HEK293 (cell line): ENCODE measurements around the gene C1orf21.

ENCODE experiments used
- CTCF ChIA-PET: fragments of 350-600 bp; formaldehyde crosslinking; extraction: SDS; loops from one replicate; lab custom pipeline; 2021; ENCODE audit warnings: antibody characterized with exemption; lab: Yijun Ruan, JAX
- POLR2A ChIA-PET: fragments of 300-600 bp; formaldehyde crosslinking; extraction: SDS; loops from one replicate; lab custom pipeline; 2020; ENCODE audit warnings: antibody characterized with exemption, inconsistent platforms; lab: Yijun Ruan, JAX
- H3K27ac ChIP-seq: fragments of 200-500 bp; sonication (Bioruptor generic); 2 replicates; pipeline ENCODE4 v1.5.1; 2014; ENCODE audit warnings: low read depth, low read length, control low read depth, inconsistent platforms; ENCODE audit errors: extremely low read depth
- H3K36me3 ChIP-seq, 2 experiments: fragments of 200-500 bp in 1 of 2; sonication (Bioruptor generic) in 1 of 2; 1 replicate in 1 of 2; 2 replicates in 1 of 2; pipeline ENCODE4 v1.5.1; 2014 to 2017; ENCODE audit warnings: inconsistent platforms in 2 of 2, low read length in 2 of 2; ENCODE audit not compliant: control insufficient read depth in 2 of 2, insufficient read depth in 1 of 2
- H3K4me1 ChIP-seq: fragments of 200-500 bp; sonication (Bioruptor generic); 2 replicates; pipeline ENCODE4 v1.5.1; 2014; ENCODE audit warnings: mild to moderate bottlenecking, low read length, inconsistent platforms; ENCODE audit not compliant: control insufficient read depth, insufficient read depth
- H3K4me3 ChIP-seq: 2 replicates; pipeline ENCODE4 v1.5.1; 2011; ENCODE audit warnings: low read depth, mild to moderate bottlenecking, control low read depth, low read length, moderate library complexity
- H3K9me3 ChIP-seq: fragments of 200-500 bp; sonication (Bioruptor generic); 2 replicates; pipeline ENCODE4 v1.5.1; 2014; ENCODE audit warnings: low read depth, low read length, inconsistent platforms; ENCODE audit not compliant: control insufficient read depth, insufficient read depth
- HIC1 ChIP-seq: fragments of 450-650 bp; formaldehyde crosslinking; IDR thresholded peaks from 2 replicates; pipeline ENCODE4 v1.5.1; 2016; ENCODE audit warnings: missing biosample characterization, missing genetic modification characterization
- HOXC10 ChIP-seq: sonication (generic); formaldehyde crosslinking; IDR thresholded peaks from 2 replicates; pipeline ENCODE4 v1.8.1; 2023; ENCODE audit warnings: mild to moderate bottlenecking, missing genetic modification reagents
- KLF10 ChIP-seq: fragments of 450-650 bp; IDR thresholded peaks from 2 replicates; pipeline ENCODE4 v1.5.1; 2018; ENCODE audit warnings: missing biosample characterization, mild to moderate bottlenecking, missing genetic modification characterization
- OSR2 ChIP-seq: fragments of 450-650 bp; formaldehyde crosslinking; IDR thresholded peaks from 2 replicates; pipeline ENCODE4 v1.5.1; 2016; ENCODE audit warnings: missing biosample characterization, missing genetic modification characterization
- SALL2 ChIP-seq: fragments of 450-650 bp; formaldehyde crosslinking; IDR thresholded peaks from 2 replicates; pipeline ENCODE4 v1.5.0; 2017; ENCODE audit warnings: missing biosample characterization, mild to moderate bottlenecking, missing genetic modification characterization, borderline replicate concordance
- SP2 ChIP-seq: fragments of 450-650 bp; formaldehyde crosslinking; IDR thresholded peaks from 2 replicates; pipeline ENCODE4 v1.5.1; 2016; ENCODE audit warnings: missing biosample characterization, missing genetic modification characterization
- ZBTB1 ChIP-seq: fragments of 450-650 bp; formaldehyde crosslinking; IDR thresholded peaks from 2 replicates; pipeline ENCODE4 v1.5.1; 2016; ENCODE audit warnings: missing biosample characterization, missing genetic modification characterization
- ZBTB20 ChIP-seq: fragments of 450-650 bp; formaldehyde crosslinking; IDR thresholded peaks from 2 replicates; pipeline ENCODE4 v1.5.1; 2016; ENCODE audit warnings: missing biosample characterization, missing genetic modification characterization
- ZEB2 ChIP-seq: fragments of 450-650 bp; formaldehyde crosslinking; IDR thresholded peaks from 2 replicates; pipeline ENCODE4 v1.5.1; 2016; ENCODE audit warnings: missing biosample characterization, missing genetic modification characterization
- ZIC2 ChIP-seq: fragments of 450-650 bp; formaldehyde crosslinking; IDR thresholded peaks from 2 replicates; pipeline ENCODE4 v1.5.1; 2016; ENCODE audit warnings: missing biosample characterization, missing genetic modification characterization
- ZNF174 ChIP-seq: fragments of 450-650 bp; formaldehyde crosslinking; IDR thresholded peaks from 2 replicates; pipeline ENCODE4 v1.5.0; 2017; ENCODE audit warnings: missing biosample characterization, mild to moderate bottlenecking, missing genetic modification characterization
- ZNF175 ChIP-seq: fragments of 450-650 bp; formaldehyde crosslinking; IDR thresholded peaks from 2 replicates; pipeline ENCODE4 v1.5.1; 2016; ENCODE audit warnings: missing biosample characterization, missing genetic modification characterization
- ZNF2 ChIP-seq: fragments of 450-650 bp; formaldehyde crosslinking; IDR thresholded peaks from 2 replicates; pipeline ENCODE4 v1.5.1; 2016; ENCODE audit warnings: missing biosample characterization, missing genetic modification characterization
- ZNF391 ChIP-seq: fragments of 450-650 bp; formaldehyde crosslinking; IDR thresholded peaks from 2 replicates; pipeline ENCODE4 v1.5.1; 2016; ENCODE audit warnings: low read depth, missing biosample characterization, missing genetic modification characterization, borderline replicate concordance
- ZNF426 ChIP-seq: fragments of 450-650 bp; formaldehyde crosslinking; IDR thresholded peaks from 2 replicates; pipeline ENCODE4 v1.5.1; 2017; ENCODE audit warnings: missing biosample characterization, missing genetic modification characterization, mild to moderate bottlenecking, inconsistent platforms, moderate library complexity
- ZNF48 ChIP-seq: fragments of 450-650 bp; formaldehyde crosslinking; IDR thresholded peaks from 2 replicates; pipeline ENCODE4 v1.5.1; 2016; ENCODE audit warnings: missing biosample characterization, missing genetic modification characterization
- ZNF548 ChIP-seq: fragments of 450-650 bp; formaldehyde crosslinking; IDR thresholded peaks from 2 replicates; pipeline ENCODE4 v1.5.1; 2016; ENCODE audit warnings: missing biosample characterization, missing genetic modification characterization
- ZNF560 ChIP-seq: fragments of 450-650 bp; formaldehyde crosslinking; IDR thresholded peaks from 2 replicates; pipeline ENCODE4 v1.5.1; 2017; ENCODE audit warnings: missing biosample characterization, missing genetic modification characterization, borderline replicate concordance
- ZNF629 ChIP-seq: fragments of 450-650 bp; formaldehyde crosslinking; IDR thresholded peaks from 2 replicates; pipeline ENCODE4 v1.5.1; 2017; ENCODE audit warnings: missing biosample characterization, missing genetic modification characterization
- ZNF692 ChIP-seq: fragments of 450-650 bp; formaldehyde crosslinking; IDR thresholded peaks from 2 replicates; pipeline ENCODE4 v1.5.1; 2016; ENCODE audit warnings: missing biosample characterization, missing genetic modification characterization
- ZNF707 ChIP-seq: fragments of 450-650 bp; formaldehyde crosslinking; IDR thresholded peaks from 2 replicates; pipeline ENCODE4 v1.5.1; 2016; ENCODE audit warnings: missing biosample characterization, missing genetic modification characterization
- ZNF768 ChIP-seq: fragments of 450-650 bp; formaldehyde crosslinking; IDR thresholded peaks from 2 replicates; pipeline ENCODE4 v1.5.1; 2018; ENCODE audit warnings: missing biosample characterization, mild to moderate bottlenecking, missing genetic modification characterization
- ZNF830 ChIP-seq: fragments of 450-650 bp; IDR thresholded peaks from 2 replicates; pipeline ENCODE4 v1.5.0; 2018; ENCODE audit warnings: missing biosample characterization, missing genetic modification characterization, low read depth, mild to moderate bottlenecking, moderate library complexity
- ZNF843 ChIP-seq: fragments of 450-650 bp; formaldehyde crosslinking; IDR thresholded peaks from 2 replicates; pipeline ENCODE4 v1.5.1; 2016; ENCODE audit warnings: missing biosample characterization, missing genetic modification characterization
- ZSCAN5A ChIP-seq: fragments of 450-650 bp; formaldehyde crosslinking; IDR thresholded peaks from 2 replicates; pipeline ENCODE4 v1.5.1; 2016; ENCODE audit warnings: missing biosample characterization, missing genetic modification characterization
- TF ChIP-seq, protein P1 (sequence below): fragments of 450-650 bp; formaldehyde crosslinking; IDR thresholded peaks from 2 replicates; pipeline ENCODE4 v1.5.1; 2017; ENCODE audit warnings: missing biosample characterization, missing genetic modification characterization
- TF ChIP-seq, protein P2 (sequence below): fragments of 450-650 bp; formaldehyde crosslinking; IDR thresholded peaks from 2 replicates; pipeline ENCODE4 v1.5.0; 2017; ENCODE audit warnings: missing biosample characterization, missing genetic modification characterization, borderline replicate concordance

C1orf21 gene

DNA sequence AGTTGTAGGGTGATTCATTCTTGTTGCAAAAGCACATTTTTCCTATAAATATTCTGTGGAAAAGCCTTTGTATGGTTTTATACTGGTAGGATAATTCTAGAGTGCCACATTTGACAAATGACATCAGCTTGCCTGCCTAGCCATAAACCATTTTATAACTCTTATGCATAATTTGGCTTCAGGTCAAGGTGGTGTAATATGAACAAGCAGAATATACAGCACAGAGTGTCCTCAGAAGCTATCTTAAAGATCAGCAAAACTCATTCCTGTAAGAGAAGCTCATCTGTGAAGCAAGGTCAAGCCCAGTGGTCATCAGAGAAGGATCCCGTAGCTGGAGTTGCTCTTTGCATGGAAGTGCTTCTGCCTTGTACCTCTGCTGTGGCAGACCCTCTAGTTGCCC, 24.0 kb upstream of the C1orf21 start (continued):
- no peak for TF ChIP-seq ZNF560 (tag by site-specific recombination)
- TF ChIP-seq ZBTB1 (tag by site-specific recombination) = no peak
- TF ChIP-seq ZBTB20 (tag by site-specific recombination) = no peak

- Histone ChIP-seq H3K9me3 (no peaks in the 10 kb centered on the region), H3K36me3 (no peaks in the 10 kb centered on the region), H3K4me3 (no peak overlapping the region), H3K4me1 (no peaks in the 10 kb centered on the region), H3K27ac (no peak overlapping the region)
- ChIA-PET CTCF (interaction anchor here (0.9 kb wide), 1 partner anchor 9 kb away, joined by 3 read pairs; no protein-coding TSS in a partner anchor), POLR2A (no interaction called here)
- TF ChIP-seq ZIC2 (tag by site-specific recombination) (no peak), ZBTB1 (tag by site-specific recombination) (no peak), ZNF692 (no peak), HOXC10 (CRISPR knock-in tag) (no peak), ZNF48 (no peak), OSR2 (tag by site-specific recombination) (no peak), ZNF2 (tag by site-specific recombination) (no peak), ZNF629 (tag by site-specific recombination) (no peak), KLF10 (no peak), ZNF843 (no peak), ZNF548 (no peak), SP2 (tag by site-specific recombination) (no peak), ZNF391 (no peak), ZEB2 (tag by site-specific recombination) (no peak), HIC1 (tag by site-specific recombination) (no peak)
- TF ChIP-seq, protein P1, sequence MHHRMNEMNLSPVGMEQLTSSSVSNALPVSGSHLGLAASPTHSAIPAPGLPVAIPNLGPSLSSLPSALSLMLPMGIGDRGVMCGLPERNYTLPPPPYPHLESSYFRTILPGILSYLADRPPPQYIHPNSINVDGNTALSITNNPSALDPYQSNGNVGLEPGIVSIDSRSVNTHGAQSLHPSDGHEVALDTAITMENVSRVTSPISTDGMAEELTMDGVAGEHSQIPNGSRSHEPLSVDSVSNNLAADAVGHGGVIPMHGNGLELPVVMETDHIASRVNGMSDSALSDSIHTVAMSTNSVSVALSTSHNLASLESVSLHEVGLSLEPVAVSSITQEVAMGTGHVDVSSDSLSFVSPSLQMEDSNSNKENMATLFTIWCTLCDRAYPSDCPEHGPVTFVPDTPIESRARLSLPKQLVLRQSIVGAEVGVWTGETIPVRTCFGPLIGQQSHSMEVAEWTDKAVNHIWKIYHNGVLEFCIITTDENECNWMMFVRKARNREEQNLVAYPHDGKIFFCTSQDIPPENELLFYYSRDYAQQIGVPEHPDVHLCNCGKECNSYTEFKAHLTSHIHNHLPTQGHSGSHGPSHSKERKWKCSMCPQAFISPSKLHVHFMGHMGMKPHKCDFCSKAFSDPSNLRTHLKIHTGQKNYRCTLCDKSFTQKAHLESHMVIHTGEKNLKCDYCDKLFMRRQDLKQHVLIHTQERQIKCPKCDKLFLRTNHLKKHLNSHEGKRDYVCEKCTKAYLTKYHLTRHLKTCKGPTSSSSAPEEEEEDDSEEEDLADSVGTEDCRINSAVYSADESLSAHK (tag by site-specific recombination) = no peak
These were observed 21.1 kb upstream of the C1orf21 start for GRCh38 chr1:184365699-184366098.

DNA sequence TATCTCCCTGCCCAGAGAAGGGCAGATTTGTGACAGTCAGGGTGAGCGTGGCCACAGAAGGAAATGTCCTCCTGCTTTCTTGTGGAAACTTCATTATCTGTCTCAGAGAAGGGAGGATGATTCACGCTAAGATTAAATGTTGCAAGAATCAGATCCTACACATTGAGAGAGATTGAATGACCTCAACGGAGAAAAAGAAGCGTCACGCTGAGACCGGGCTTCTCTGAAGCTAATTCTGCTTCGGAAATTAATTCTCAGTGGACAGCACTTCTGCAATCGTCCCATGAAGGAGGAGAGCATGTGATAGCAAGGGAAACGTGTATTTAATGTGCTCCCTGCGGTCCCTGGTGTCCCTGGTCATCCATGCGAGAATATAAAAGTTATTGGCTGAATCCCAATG, 19.8 kb upstream of the C1orf21 start:
- no peaks in the 10 kb centered on the region for H3K36me3 ChIP-seq
- H3K9me3 ChIP-seq = no peaks in the 10 kb centered on the region
- CTCF ChIA-PET = no interaction called here
- no peak overlapping the region for H3K27ac ChIP-seq
- POLR2A ChIA-PET = no interaction called here
- no peak overlapping the region for H3K4me3 ChIP-seq
- no peaks in the 10 kb centered on the region for H3K4me1 ChIP-seq
- TF ChIP-seq ZNF426 (tag by site-specific recombination) (no peak), ZNF830 (tag by site-specific recombination) (no peak), ZNF768 (tag by site-specific recombination) (no peak), ZNF707 (tag by site-specific recombination) (no peak), ZNF174 (no peak), ZSCAN5A (tag by site-specific recombination) (no peak), ZNF843 (no peak), ZNF175 (tag by site-specific recombination) (no peak), SALL2 (tag by site-specific recombination) (no peak)
- TF ChIP-seq, protein P2, sequence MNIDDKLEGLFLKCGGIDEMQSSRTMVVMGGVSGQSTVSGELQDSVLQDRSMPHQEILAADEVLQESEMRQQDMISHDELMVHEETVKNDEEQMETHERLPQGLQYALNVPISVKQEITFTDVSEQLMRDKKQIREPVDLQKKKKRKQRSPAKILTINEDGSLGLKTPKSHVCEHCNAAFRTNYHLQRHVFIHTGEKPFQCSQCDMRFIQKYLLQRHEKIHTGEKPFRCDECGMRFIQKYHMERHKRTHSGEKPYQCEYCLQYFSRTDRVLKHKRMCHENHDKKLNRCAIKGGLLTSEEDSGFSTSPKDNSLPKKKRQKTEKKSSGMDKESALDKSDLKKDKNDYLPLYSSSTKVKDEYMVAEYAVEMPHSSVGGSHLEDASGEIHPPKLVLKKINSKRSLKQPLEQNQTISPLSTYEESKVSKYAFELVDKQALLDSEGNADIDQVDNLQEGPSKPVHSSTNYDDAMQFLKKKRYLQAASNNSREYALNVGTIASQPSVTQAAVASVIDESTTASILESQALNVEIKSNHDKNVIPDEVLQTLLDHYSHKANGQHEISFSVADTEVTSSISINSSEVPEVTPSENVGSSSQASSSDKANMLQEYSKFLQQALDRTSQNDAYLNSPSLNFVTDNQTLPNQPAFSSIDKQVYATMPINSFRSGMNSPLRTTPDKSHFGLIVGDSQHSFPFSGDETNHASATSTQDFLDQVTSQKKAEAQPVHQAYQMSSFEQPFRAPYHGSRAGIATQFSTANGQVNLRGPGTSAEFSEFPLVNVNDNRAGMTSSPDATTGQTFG = no peak
